ENCODE measurements around the gene REXO1. TPM values are rescaled to one million over a fixed set of nuclear protein-coding genes. Genes with fewer than 3 reads are reported as not detected.

The REXO1 gene
- total RNA-seq, 1 experiment from 2014 or later: 25.8 TPM

DNA sequence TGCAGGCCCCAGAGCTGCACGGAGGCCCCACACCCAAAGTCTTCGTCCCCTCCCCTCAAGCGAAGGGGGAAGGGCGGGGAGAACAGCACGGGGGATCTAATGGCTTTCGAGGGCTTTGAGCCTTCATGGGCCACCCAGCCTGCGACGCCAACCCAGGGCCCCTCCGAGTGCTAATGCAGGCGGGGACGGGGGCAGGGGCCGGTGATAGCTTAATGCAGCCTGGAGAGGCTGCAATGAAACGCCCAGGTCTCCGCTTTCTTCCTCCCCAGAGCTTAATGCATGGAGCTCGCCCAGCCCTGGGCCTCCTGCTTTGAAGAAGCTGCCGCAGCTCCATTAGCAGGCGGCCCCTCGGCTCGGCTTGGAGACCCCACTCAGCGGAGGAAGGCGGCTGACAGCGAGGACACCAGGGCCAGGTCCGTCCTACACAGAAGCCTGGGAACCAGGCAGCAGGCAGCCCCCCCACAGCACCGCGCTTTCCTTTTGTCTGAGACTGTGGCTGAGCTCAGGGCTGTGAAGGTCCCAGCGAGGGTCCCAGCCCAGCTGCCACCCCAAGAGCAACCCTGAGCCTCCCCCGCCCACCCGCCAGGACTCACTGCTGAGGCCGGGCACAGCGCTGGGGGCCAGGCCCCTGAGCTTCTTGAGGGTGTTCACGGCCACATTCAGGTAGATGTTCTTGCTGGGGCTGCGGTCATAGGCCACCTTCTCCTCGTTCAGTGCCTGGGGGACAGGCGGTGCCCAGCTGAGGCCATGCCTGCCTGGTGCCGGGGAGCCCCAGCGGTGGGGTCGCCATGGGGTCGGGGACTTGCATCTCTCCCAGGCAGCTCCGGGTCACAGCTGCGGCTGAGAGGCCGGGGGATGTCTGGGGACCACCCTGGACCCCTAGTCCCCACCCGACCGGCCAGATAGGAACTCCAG is 28.7 kb downstream of the REXO1 start:
- POLR2A ChIA-PET (ENCODE audit: unreplicated experiment): interaction anchor here (0.6 kb wide), 1 partner anchor 12 kb away, joined by 7 read pairs; no protein-coding TSS in a partner anchor

DNA sequence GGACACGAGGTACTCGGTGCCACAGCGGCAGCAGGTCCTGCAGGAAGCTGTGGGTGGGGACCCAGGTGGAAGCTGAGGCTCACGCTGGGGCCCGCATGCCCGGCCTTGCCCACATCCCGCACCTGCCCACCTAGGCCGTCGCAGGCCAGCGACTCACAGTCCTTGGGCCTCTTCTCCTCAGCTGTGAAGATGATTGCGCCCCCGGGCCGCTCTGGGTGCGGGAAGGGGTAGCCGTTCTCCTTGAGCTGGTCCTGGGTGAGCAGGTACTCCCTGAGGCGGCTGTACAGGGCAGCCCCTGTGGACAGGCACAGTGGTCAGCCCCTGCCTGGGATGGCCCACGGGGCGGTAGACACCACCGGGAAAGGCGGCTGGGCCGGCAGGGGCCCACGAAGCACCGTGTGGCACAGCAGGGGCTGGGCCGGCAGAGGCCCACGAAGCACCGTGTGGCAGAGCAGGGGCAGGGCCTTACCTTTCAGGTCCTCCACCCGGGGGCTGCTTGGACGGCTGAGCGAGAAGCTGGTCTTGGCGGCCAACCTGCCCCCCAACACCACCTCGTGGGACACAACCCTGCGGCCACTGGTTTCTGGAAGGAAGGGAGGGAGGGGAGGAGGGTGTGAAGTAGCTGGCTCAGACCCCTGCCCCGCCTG is 29.6 kb downstream of the REXO1 start:
- no peaks in the 10 kb centered on the region for H3K9me3 ChIP-seq (ENCODE audit: insufficient read depth, low read depth)
- no peaks in the 10 kb centered on the region; the same call in 1 of the 2 replicates for H4K20me1 ChIP-seq (ENCODE audit: insufficient read depth)
- no peak overlapping the region for H3K27ac ChIP-seq
- no peak for TF ChIP-seq EZH2 (IDR thresholded peaks at IDR 0.05; ENCODE audit: low read depth)
- TF ChIP-seq CTCF (conservative IDR thresholded peaks at IDR 0.05): no peak
- H2AFZ ChIP-seq: no peak overlapping the region
- no peaks in the 10 kb centered on the region for H3K4me1 ChIP-seq (replicated peaks; ENCODE audit: insufficient read depth)
- no peak for DNase-seq
- ChIA-PET CTCF (no interaction called here), POLR2A (ENCODE audit: unreplicated experiment) (interaction anchor here (0.6 kb wide), 2 partner anchors 11 to 442 kb away, joined by 5 to 7 read pairs; no protein-coding TSS in a partner anchor)
- no peak overlapping the region for H3K4me2 ChIP-seq
- intact Hi-C loops (cut with micrococcal nuclease; ENCODE audit: unreplicated experiment): no loop called here
- H3K9me2 ChIP-seq (ENCODE audit: insufficient read depth): no peaks in the 10 kb centered on the region
- H3K79me2 ChIP-seq (ENCODE audit: low read depth): no peaks in the 10 kb centered on the region
- H3K27me3 ChIP-seq (ENCODE audit: insufficient read depth, low read depth): no peaks in the 10 kb centered on the region
- H3K4me3 ChIP-seq: no peak overlapping the region
- H3F3A ChIP-seq (ENCODE audit: insufficient read depth, low read depth): no peaks in the 10 kb centered on the region
- BruUV-seq (replicated peaks): no TSS peak
- H3K36me3 ChIP-seq (ENCODE audit: low read depth): no peaks in the 10 kb centered on the region

More for the DNA sequence above, 28.7 kb downstream of the REXO1 start:
- Histone ChIP-seq H3K36me3 (ENCODE audit: low read depth) (no peaks in the 10 kb centered on the region), H3K4me3 (no peak overlapping the region), H3F3A (ENCODE audit: insufficient read depth, low read depth) (no peaks in the 10 kb centered on the region), H3K79me2 (ENCODE audit: low read depth) (no peaks in the 10 kb centered on the region), H3K9me2 (ENCODE audit: insufficient read depth) (no peaks in the 10 kb centered on the region), H3K4me1 (replicated peaks; ENCODE audit: insufficient read depth) (no peaks in the 10 kb centered on the region), H3K27me3 (ENCODE audit: insufficient read depth, low read depth) (no peaks in the 10 kb centered on the region), H3K9me3 (ENCODE audit: insufficient read depth, low read depth) (no peaks in the 10 kb centered on the region), H2AFZ (no peak overlapping the region), H3K27ac (no peak overlapping the region), H4K20me1 (ENCODE audit: insufficient read depth) (no peaks in the 10 kb centered on the region; the same call in 1 of the 2 replicates), H3K4me2 (no peak overlapping the region)
- intact Hi-C loops (cut with micrococcal nuclease; ENCODE audit: unreplicated experiment): no loop called here
- TF ChIP-seq CTCF (conservative IDR thresholded peaks at IDR 0.05): no peak
- TF ChIP-seq EZH2 (IDR thresholded peaks at IDR 0.05; ENCODE audit: low read depth): no peak
- DNase-seq: no peak
- CTCF ChIA-PET: no interaction called here
- BruUV-seq (replicated peaks): no TSS peak

DNA sequence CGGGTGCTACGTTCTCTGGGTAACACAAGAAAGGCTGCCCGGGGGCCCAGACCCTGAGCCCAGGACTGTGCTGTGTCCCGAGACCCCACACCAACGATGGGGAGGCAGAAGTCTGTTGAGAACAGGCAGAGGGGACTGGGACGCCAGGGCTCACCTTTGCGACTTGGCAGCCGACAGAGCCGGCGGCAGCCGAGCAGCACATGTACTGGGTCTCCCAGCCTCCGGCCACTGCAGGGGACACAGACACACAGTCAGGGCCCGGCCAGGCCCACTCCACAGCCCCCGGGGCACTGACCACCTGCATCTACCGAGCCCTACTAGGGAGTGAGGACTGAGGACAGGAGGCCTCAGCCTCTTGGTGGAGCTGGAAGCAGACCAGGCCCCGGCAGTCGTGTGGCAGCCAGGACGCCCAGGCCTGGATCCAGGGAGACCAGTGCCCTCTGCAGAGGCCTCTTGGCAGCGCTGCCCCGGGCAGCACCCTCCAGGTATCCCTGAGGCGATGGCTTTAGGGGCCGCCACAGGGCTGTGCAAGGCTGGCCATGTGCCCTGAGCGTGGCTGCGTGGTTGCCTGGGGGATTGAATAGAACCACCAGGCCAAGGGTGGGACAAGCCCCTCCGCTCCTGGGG is 30.6 kb downstream of the REXO1 start:
- ChIA-PET CTCF (no interaction called here), POLR2A (ENCODE audit: unreplicated experiment) (no interaction called here)
- Histone ChIP-seq H3K36me3 (ENCODE audit: low read depth) (no peaks in the 10 kb centered on the region), H3K4me2 (no peak overlapping the region), H4K20me1 (ENCODE audit: insufficient read depth) (no peaks in the 10 kb centered on the region; the same call in 1 of the 2 replicates), H3K27me3 (ENCODE audit: insufficient read depth, low read depth) (no peaks in the 10 kb centered on the region), H3K4me3 (no peak overlapping the region), H3K4me1 (replicated peaks; ENCODE audit: insufficient read depth) (no peaks in the 10 kb centered on the region; the same call in 1 of the 2 replicates), H3K79me2 (ENCODE audit: low read depth) (no peaks in the 10 kb centered on the region), H3F3A (ENCODE audit: insufficient read depth, low read depth) (no peaks in the 10 kb centered on the region; the same call in 1 of the 2 replicates), H3K9me3 (ENCODE audit: insufficient read depth, low read depth) (no peaks in the 10 kb centered on the region), H2AFZ (no peak overlapping the region), H3K27ac (no peak overlapping the region), H3K9me2 (ENCODE audit: insufficient read depth) (no peaks in the 10 kb centered on the region)
- BruUV-seq (replicated peaks): no TSS peak
- intact Hi-C loops (cut with micrococcal nuclease; ENCODE audit: unreplicated experiment): no loop called here
- no peak for DNase-seq
- TF ChIP-seq EZH2 (IDR thresholded peaks at IDR 0.05; ENCODE audit: low read depth) (no peak), CTCF (conservative IDR thresholded peaks at IDR 0.05) (no peak)

Measured in PC-9 (cell line).